ENCODE results near the gene SLC40A1.

The SLC40A1 gene

GRCh38 chr2:189534854-189535832 lies 45.4 kb downstream of the SLC40A1 start:
- no peak for DNase-seq

- DNase-seq, result no peak
Observed at GRCh38 chr2:189533288-189534035, 47.1 kb downstream of the SLC40A1 start.

GRCh38 chr2:189530965-189531637 lies 49.5 kb downstream of the SLC40A1 start:
- DNase-seq, result no peak

- DNase-seq, result no peak
Observed at GRCh38 chr2:189528617-189529016, 52.0 kb downstream of the SLC40A1 start.

- DNase-seq, result no peak
Observed at GRCh38 chr2:189527812-189528592, 52.6 kb downstream of the SLC40A1 start.

- DNase-seq, result no peak
Observed at GRCh38 chr2:189527041-189527750, 53.4 kb downstream of the SLC40A1 start.

- no peak for DNase-seq
Observed at GRCh38 chr2:189526241-189526640, 54.3 kb downstream of the SLC40A1 start.

- DNase-seq, result no peak
Observed at GRCh38 chr2:189524746-189525145, 55.8 kb downstream of the SLC40A1 start.

- DNase-seq, result no peak
Observed at GRCh38 chr2:189522435-189523151, 58.0 kb downstream of the SLC40A1 start.

GRCh38 chr2:189521699-189522434 lies 58.7 kb downstream of the SLC40A1 start:
- no peak for DNase-seq

GRCh38 chr2:189519631-189520387 lies 60.8 kb downstream of the SLC40A1 start:
- no peak for DNase-seq

GRCh38 chr2:189517847-189518535 lies 62.6 kb downstream of the SLC40A1 start:
- no peak for DNase-seq

GRCh38 chr2:189516546-189516945 lies 64.0 kb downstream of the SLC40A1 start:
- no peak for DNase-seq

GRCh38 chr2:189515264-189515663 lies 65.3 kb downstream of the SLC40A1 start:
- DNase-seq, result no peak

GRCh38 chr2:189514104-189514503 lies 66.5 kb downstream of the SLC40A1 start:
- no peak for DNase-seq

- DNase-seq, result no peak
Observed at GRCh38 chr2:189512879-189513278, 67.7 kb downstream of the SLC40A1 start.

- no peak for DNase-seq
Observed at GRCh38 chr2:189511960-189512319, 68.6 kb downstream of the SLC40A1 start.

- no peak for DNase-seq
Observed at GRCh38 chr2:189511210-189511959, 69.2 kb downstream of the SLC40A1 start.
